Measurements from ENCODE around the gene CMTM5.
"Not testable (repeated sequence)": the region's sequence is repeated elsewhere in the genome, so short reads cannot be mapped to it uniquely, and the experiment has no call there.

CMTM5 gene

DNA sequence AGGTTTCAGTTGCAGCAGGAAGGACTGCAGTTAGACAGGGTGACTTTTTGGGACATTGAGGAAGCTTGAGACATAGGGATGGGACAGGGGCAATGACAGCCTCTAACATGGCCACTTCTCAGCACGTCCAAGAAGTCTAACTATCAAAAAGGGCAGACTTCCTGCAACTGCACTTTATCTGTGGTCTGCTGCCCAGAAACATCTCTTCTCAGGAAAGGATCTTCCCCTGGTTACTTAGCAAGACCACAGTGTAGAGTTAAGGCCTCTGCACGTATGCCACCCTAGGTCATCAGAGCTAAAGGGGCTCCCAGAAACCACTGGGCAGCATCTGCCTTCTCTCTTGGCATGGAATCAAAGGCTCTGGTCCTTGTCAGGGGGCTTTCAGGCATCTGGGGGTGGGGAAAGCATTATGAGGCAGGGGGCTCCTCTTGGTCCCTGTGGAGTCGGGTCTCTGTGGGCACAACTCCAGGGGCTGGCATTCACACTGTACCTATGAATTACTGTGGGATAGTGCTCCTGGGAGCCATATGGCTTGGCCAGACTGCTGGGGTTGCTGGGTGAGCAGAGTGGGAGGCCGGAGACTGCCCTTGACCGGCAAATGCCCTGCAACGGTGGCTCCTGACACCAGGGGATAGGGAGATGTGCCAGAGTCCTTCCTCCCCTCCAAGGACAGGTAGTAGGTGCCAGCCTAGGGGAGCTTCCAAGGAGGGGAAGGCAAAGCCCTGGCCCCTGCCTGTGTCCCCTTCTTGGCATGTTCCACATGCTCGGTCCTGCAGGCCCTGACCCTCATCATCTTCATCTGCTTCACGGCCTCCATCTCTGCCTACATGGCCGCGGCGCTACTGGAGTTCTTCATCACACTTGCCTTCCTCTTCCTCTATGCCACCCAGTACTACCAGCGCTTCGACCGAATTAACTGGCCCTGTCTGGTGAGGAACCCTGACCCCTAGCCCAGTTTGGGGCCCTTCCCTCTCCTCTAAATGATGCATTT, 1.0 kb downstream of the CMTM5 start:
- FAIRE-seq = no peak
- no peak for DNase-seq (ENCODE audit: extremely low spot score, insufficient read length, low read depth)

GRCh38 chr14:23378612-23379220, 1.9 kb downstream of the CMTM5 start:
- DNase-seq (ENCODE audit: extremely low spot score, insufficient read length, low read depth) (no peak), FAIRE-seq (no peak)

DNA sequence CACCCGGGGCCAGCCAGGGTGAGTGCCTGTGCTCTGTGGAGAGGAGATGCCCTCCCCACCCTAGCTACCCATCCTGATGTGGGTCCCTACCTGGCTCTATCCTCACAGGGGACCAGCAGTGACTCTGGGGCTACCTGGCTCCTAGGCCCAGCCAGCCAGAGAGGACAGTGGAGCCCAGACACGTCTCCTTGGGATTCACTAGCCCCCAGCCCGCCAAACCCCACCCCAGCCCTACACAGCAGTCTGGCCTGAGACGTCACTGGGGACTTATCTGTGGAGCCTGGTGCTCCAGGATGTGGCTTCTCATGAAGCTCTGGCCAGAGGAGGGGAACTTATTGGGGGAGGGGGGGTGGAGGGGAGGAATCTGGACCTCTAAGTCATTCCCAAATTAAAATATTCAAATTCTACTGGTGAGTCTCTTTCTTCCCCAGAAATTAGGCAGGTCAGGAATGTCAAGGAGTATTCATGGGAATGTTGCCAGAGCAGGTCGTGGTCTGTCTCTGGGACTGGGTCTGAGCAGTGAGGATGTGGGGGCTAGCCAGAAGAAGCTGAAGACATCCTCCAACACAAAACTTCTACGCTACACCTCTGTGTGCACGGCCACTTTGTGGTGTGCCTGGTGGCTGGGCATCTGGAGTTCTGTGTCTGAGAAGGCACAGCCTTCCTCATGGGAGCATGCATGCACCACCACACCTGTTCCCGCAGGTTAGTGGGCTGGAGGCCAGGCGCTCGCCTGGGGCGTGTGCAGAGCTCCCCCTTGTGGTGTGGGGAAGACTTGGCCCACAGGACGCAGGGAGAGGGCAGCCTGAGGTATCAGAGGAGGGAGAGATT, 2.7 kb downstream of the CMTM5 start:
- peak; percentile 73 for FAIRE-seq
- DNase-seq (ENCODE audit: extremely low spot score, insufficient read length, low read depth) = peak; percentile 62

DNA sequence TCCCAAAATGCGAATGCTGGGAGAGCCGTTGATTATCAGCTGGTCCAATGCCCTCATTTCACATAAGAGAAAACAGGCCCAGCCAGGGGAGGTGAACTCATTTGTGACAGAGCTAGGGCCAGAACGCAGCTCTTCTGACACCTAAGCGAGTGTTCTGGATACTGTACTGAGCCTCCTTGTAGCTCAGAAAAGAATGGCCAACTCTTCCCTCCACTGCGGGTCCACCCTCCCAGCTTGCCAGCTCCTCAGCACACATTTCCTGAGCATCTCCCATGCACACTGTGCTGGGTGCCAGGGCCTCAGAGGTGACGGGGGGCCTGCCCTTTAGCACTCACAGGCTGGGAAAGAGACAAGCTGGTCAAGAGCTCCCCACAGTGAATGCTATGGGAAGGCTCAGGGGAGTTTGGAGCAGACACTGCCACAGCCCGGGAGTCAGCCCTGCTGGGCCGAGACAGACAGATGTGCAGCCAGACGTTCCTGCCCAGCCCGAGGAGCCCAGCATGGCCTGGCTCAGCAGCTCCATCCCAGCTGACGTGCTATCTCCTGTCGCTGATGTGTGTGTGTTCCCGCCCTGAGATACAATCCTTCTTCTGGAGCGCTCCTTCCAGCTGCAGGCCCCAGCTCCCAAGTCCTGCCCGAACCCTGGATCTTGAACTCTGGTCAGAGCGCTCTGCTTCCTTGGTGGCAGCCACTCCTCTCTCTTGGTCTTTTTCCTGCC, 3.5 kb downstream of the CMTM5 start:
- no peak for DNase-seq (ENCODE audit: extremely low spot score, insufficient read length, low read depth)
- FAIRE-seq = no peak

GRCh38 chr14:23380976-23381375, 4.1 kb downstream of the CMTM5 start:
- no peak for FAIRE-seq
- no peak for DNase-seq (ENCODE audit: extremely low spot score, insufficient read length, low read depth)

- FAIRE-seq (no peak), DNase-seq (ENCODE audit: extremely low spot score, insufficient read length, low read depth) (no peak)
Measured at GRCh38 chr14:23381871-23382270, 5.0 kb downstream of the CMTM5 start.

DNA sequence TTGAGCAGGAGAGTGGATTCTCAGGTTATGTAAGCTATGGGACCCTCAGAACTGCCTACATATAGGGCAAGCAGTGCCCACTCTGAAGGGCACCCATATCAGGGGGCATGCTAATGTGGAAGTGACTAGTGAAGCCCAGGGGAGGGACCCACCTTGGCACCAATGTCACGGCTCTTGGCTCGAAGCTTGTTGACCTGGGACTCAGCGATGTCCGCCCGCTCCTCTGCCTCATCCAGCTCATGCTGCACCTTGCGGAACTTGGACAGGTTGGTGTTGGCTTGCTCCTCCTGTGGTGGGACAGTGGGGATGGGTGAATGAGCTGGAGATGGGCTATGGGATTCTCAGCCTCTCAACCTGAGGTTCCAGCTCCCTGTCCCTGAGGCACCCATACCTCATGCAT, 5.4 kb downstream of the CMTM5 start:
- DNase-seq (ENCODE audit: extremely low spot score, insufficient read length, low read depth) = no peak
- FAIRE-seq = no peak

- DNase-seq (ENCODE audit: extremely low spot score, insufficient read length, low read depth) = no peak
- FAIRE-seq = no peak
Measured at GRCh38 chr14:23382731-23383440, 6.0 kb downstream of the CMTM5 start.

DNA sequence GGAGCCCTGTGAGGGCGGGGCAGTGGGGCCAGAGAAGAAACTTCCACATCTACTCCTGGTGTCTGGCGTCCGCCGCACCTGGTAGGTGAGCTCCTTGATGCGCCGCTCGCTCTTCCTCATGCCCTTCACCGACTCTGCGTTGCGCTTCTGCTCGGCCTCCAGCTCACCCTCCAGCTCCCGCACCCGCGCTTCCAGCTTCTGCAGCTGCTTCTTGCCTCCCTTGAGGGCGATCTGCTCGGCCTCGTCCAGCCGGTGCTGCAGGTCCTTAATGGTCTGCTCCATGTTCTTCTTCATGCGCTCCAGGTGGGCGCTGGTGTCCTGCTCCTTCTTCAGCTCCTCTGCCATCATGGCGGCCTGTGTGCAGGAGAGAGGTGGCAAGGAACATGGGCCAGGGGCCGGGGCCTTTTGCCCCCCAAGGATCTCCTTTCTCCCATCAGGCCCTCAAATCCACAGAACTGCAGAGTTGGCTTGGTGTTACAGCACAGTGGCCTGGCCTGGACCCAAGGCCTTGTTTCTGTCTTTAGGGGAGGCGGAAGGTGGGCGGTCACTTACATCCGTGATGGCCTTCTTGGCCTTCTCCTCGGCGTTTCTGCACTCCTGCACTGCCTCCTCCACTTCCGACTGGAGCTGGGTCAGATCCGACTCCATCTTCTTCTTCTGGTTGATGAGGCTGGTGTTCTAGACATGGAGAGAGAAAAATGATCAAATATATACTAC, 7.7 kb downstream of the CMTM5 start:
- FAIRE-seq (no peak), DNase-seq (ENCODE audit: extremely low spot score, insufficient read length, low read depth) (no peak)

GRCh38 chr14:23385244-23385641, 8.4 kb downstream of the CMTM5 start:
- FAIRE-seq = no peak
- no peak for DNase-seq (ENCODE audit: extremely low spot score, insufficient read length, low read depth)

DNA sequence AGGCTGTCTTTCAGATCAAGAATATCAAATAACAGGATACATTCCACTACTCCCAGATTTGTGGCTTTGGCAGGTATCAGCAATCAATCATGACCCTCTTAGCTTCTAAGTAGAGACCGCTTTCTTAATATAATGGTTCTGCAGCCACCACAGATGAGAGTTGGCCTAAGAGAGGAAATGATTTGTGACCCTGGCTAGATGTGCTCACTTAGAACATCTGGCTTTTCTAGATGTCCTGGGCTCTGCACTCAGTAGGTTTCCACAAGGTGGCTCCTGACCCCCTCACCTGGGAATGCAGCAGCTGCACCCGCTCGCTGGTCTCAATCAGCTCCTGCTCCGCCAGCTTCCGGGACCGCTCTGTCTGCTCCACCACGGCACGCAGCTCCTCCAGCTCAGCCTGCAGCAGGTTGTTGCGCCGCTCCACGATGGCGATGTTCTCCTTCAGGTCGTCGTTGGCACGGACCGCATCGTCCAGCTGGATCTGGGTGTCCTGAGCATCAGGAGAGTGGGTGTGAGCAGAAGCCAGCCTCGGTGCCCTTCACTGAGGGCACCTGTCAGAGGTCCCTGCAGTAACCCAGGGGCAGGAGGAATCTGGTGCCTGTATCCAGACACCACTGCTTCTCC, 8.9 kb downstream of the CMTM5 start:
- DNase-seq (ENCODE audit: extremely low spot score, insufficient read length, low read depth) = no peak
- FAIRE-seq = no peak

DNA sequence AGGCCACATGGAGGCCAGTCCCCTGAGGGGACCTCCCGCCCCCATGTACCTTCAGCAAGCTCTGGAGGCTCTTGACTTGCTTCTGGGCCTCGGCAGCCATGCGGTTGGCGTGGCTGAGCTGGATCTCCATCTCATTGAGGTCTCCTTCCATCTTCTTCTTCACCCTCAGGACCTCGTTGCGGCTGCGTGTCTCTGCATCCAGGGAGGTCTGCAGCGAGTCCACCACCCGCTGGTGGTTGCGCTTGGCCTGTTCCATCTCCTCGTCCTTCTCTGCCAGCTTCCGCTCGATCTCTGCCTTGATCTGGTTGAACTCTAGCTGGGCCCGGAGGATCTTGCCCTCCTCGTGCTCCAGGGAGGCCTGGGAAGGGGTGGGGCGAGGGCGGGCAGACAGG, 9.4 kb downstream of the CMTM5 start:
- DNase-seq (ENCODE audit: extremely low spot score, insufficient read length, low read depth); FAIRE-seq: not testable (repeated sequence)

- FAIRE-seq = no peak
- no peak for DNase-seq (ENCODE audit: extremely low spot score, insufficient read length, low read depth)
Measured at GRCh38 chr14:23386999-23387398, 10.2 kb downstream of the CMTM5 start.

GRCh38 chr14:23387916-23388882, 11.4 kb downstream of the CMTM5 start:
- DNase-seq (ENCODE audit: extremely low spot score, insufficient read length, low read depth) = no peak
- FAIRE-seq = no peak

GRCh38 chr14:23388996-23389395, 12.2 kb downstream of the CMTM5 start:
- FAIRE-seq (no peak), DNase-seq (ENCODE audit: extremely low spot score, insufficient read length, low read depth) (no peak)

DNA sequence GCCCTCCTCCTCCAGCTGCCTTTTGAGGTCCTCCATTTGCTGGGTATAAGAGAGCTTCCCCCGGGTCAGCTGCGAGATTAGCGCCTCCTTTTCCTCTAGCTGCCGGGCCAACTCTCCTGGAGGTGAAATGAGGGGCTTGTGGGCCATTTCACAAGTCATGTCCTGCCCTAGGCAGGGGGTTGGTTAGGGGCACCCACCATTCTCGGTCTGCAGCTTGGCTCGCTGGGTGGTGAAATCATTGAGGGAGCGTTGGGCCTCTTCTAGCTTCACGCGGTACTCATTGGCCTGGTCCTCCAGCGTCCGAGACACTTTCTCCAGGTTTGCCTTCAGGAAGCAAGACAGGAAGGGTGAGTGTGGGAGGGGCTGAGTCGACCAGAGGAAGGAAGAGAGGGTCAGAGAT, 12.6 kb downstream of the CMTM5 start:
- no peak for FAIRE-seq
- DNase-seq (ENCODE audit: extremely low spot score, insufficient read length, low read depth) = no peak

GRCh38 chr14:23389871-23390270, 13.0 kb downstream of the CMTM5 start:
- not testable (repeated sequence) for FAIRE-seq; DNase-seq (ENCODE audit: extremely low spot score, insufficient read length, low read depth)

Data from GM18507 (cell line).